NCI-H510A treated with DMSO at 0.1 percent for 48 hours (cell line): Measurements from ENCODE around the gene CDCP1.
"Not testable (repeated sequence)": the region's sequence is repeated elsewhere in the genome, so short reads cannot be mapped to it uniquely, and the experiment has no call there.

Source experiments
- DNase-seq: peaks from one replicate; lab custom pipeline; 2025; lab: John Stamatoyannopoulos, UW

Gene CDCP1

GRCh38 chr3:45084820-45085816 is 61.1 kb downstream of the CDCP1 start:
- DNase-seq = no peak

DNA sequence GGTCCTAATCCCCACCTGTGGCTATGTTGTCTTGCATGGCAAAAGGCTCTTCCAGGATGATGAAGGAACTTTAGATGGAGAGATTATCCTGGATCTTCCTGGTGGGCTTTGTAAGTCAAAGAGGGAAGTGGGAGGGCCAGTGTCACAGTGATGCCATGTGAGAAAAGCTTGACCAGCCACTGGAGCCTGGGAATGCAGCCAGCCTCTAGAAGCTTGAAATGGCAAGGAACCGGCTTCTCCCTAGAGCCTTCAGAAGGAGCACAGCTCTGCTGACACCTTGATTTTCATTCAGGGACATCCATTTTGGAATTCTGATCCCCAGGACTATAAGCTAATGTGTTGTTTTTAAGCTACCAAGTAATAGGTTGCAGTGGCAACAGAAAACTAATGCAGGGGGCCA is 61.8 kb downstream of the CDCP1 start:
- no peak for DNase-seq

GRCh38 chr3:45083023-45083422 is 63.2 kb downstream of the CDCP1 start:
- DNase-seq = no peak

DNA sequence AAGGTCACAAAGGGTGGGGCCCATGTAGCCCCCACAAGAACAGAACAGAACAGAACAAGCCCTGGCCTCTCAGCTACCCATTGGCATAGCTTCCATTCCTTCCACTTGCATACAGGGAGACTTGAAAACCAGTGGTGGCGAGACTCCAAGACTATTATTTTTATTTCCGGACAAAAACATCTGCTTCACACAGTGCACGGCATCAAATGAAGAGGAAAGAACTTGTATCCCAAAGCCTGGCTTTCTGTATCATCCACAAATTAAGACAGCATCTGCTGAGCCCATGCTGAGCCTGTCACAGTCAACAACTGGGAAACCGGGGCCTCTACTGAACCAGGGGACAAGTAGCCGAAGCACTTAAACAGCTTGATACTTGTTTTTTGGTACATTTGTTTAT is 64.0 kb downstream of the CDCP1 start:
- DNase-seq = no peak

GRCh38 chr3:45081506-45082141 is 64.6 kb downstream of the CDCP1 start:
- DNase-seq = no peak

DNA sequence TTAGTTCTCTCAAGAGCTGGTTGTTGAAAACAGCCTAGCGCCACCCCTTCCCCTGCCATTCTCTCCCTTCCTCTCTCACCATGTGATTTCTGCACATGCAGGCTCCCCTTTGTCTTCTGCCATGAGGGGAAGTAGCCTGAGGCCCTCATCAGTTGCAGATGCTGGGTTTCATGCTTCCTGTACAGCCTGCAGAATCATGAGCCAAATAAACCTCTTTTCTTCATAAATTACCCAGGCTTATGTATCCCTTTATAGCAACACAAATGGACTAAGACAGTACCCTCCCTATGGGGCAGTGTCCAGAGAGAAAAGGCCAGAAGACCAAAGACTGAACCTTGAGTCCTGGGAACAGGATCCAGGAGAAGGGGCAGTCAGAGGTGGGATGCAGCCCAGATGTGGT is 65.4 kb downstream of the CDCP1 start:
- no peak for DNase-seq

DNA sequence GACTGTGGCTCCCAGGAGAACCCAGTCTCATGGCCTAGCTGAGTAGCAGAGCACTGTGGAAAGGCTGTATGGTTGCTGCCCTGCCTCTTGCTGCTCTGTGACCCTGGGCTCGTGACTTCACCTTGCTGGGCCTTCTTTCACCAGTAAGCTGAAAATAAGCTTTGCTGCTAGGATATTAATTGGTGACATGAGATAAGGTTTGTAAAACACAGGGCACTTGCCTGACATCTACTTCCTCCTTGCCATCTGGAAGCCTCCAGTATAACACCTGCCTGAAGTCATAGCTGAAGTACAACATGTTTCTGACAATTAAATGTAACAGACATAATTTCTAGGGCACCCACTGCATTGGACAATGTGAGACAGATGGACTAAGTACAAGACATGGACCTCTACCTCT is 66.5 kb downstream of the CDCP1 start:
- DNase-seq = no peak

GRCh38 chr3:45078910-45079522 is 67.2 kb downstream of the CDCP1 start:
- DNase-seq = no peak

GRCh38 chr3:45078256-45078655 is 67.9 kb downstream of the CDCP1 start:
- not testable (repeated sequence) for DNase-seq

DNA sequence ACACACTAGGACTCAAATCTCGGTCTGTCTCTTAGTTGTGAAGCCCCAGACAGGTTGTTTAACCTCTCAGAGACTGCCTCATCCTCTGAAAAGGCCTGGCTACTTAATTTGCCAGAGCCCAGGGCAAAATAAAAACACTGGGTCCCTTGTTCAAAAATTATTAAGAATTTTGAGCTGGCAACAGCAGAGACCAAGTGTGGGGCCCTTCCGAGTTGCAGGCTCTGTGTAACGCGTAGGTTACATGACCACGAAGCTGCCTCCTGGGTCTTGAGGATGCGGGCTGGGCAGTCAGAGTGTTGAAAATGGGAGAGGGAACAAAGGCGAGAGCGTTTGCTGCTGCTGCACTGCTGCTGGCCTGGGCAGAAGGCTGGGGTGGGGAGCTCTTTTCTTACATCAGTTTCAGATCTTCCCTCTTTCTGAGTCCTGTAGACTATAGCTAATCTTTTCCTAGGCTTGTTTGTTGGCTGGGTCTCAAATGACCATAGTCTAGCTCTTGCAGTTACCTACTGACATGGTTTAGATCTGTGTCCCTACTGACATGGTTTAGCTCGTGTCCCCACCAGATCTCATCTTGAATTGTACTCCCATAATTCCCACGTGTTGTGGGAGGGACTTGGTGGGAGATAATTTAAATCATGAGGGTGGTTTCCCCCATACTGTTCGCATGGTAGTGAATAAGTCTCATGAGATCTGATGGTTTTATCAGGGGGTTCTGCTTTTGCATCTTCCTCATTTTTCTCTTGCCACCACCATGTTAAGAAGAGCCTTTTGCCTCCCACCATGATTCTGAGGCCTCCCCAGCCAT is 70.2 kb downstream of the CDCP1 start:
- DNase-seq = no peak

DNA sequence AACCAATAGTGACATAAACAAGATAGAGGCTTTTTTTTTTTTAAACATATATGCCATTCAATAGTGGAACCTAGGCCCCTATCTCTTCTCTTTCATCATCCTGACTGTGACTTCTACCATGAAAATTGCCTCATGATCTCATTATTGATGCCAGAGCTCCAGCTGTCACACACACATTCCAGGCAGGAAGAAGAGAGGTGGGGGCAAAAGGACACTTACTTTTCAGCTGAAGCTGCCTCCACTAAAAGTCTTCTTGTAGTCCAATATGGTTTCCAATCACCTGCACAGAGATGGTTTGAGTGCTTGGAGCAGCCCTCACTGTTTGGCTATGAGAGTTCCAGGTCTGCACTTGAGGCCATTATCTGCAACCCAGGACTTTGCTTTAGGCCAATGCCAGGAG is 75.1 kb downstream of the CDCP1 start:
- DNase-seq = no peak

GRCh38 chr3:45067941-45068340 is 78.2 kb downstream of the CDCP1 start:
- DNase-seq = no peak

- no peak for DNase-seq
These were observed 78.7 kb downstream of the CDCP1 start for GRCh38 chr3:45067486-45067885.

GRCh38 chr3:45066109-45066801 is 79.9 kb downstream of the CDCP1 start:
- DNase-seq = no peak

DNA sequence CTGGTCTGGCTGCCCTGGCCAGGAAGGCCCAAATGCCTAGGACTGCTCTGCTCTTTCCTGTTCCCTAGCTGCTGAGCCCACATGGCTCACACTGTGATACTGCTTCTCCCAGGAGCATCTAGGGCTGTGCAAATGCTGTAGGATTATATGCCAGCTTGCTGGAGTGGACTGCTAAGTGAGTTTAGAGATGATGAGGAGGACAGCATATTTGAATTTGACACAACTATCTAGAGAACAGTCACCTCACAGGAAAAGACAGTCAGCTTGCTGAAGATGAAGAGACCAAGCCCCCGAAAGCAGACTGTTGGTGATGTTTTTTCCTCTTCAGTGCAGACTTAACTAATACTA is 80.8 kb downstream of the CDCP1 start:
- no peak for DNase-seq

DNA sequence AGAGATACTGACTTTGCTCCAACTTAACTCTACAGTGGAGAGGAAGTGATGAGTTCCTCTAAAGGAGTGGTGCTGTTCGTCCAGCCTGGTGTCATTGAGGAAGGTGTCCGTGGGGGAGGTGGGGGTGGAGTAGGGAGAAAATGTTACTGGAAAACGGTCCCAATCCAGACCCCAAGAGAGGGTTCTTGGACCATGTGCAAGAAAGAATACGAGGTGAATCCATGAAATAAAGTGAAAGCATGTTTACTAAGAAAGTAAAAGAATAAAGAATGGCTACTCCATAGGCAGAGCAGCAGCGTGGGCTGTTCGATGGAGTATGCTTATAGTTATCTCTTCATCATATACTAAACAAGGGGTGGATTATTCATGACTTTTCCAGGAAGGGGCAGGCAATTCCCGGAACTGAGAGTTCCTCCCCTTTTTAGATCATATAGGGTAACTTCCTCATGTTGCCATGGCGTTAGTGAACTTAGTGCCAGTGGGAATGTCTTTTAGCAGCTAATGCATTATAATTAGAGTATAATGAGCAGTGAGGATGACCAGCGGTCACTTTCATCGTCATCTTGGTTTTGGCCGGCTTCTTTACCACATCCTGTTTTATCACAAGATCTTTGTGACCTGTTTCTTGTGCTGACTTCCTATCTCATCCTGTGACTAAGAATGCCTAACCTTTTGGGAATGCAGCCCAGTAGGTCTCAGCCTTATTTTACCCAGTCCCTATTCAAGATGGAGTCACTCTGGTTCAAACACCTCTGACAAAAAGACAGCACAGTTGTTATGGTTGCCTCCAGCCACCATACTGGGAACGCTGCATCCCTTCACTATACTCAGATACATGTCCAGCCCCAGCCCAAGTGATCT is 81.4 kb downstream of the CDCP1 start:
- no peak for DNase-seq

- no peak for DNase-seq
These were observed 83.5 kb downstream of the CDCP1 start for GRCh38 chr3:45062697-45063070.

DNA sequence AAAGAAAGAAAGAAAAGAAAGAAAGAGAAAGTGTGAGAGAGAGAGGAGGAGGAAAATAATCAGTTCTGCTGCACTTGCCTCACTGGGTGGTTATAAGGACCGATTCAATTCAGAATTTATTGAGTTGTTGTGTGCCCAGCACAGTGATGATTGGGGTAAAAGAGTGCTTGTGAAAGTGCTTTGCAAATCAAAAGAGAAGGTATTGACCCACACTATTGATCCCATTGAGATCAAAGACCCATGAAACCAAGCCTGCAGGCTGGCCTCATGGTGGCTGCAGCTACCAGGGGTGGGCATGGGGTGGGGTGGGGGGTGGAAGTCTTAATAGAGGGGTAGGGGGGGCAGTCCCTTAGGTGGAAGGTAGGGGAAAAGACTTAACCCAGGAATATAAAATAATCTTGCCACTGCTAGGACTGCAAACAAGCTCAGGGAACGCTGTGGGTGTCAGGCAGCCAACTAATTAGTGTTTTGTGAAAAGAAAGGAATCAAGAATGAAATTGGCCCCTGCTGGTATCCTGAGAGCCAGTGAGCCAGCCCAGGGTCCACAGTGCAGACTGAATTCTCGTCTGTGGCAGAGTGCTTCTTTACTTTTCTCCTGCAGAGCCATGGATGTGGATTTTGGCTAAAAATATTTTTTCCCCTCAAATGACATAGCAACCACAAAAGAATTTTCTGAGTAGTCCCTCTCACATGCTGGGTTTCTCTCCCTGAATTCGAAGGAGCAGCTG is 85.8 kb downstream of the CDCP1 start:
- DNase-seq = no peak

- no peak for DNase-seq
These were observed 87.0 kb downstream of the CDCP1 start for GRCh38 chr3:45059132-45059531.

GRCh38 chr3:45057557-45057956 is 88.6 kb downstream of the CDCP1 start:
- DNase-seq = no peak
